Ascending aorta (tissue), 2 donors: ENCODE measurements around the gene PAM16. TPM values are rescaled to one million over a fixed set of nuclear protein-coding genes. Genes with fewer than 3 reads are reported as not detected.

Source experiments
- DNase-seq, 2 donors: peaks; one replicate each; pipeline ENCODE4 v3.0.0-alpha.2; 2019; ENCODE audit warnings: low spot score in 2 of 2
- H3K27ac ChIP-seq, 2 donors: fragments of 200-600 bp; sonication (generic); one replicate each; pipeline ENCODE4 v1.5.1; 2016 to 2017; ENCODE audit warnings: mild to moderate bottlenecking in 1 of 2
- H3K27me3 ChIP-seq: fragments of 200-600 bp; sonication (generic); one replicate; pipeline ENCODE4 v1.5.1; 2017
- H3K36me3 ChIP-seq, 2 donors: fragments of 200-600 bp; sonication (generic); one replicate each; pipeline ENCODE4 v1.5.1; 2016
- H3K4me1 ChIP-seq, 2 donors: fragments of 200-600 bp; sonication (generic); one replicate each; pipeline ENCODE4 v1.5.1; 2016 to 2017; ENCODE audit warnings: mild to moderate bottlenecking in 1 of 2
- H3K4me3 ChIP-seq, 2 donors: fragments of 200-600 bp; sonication (generic); one replicate each; pipeline ENCODE4 v1.5.1; 2016 to 2017; ENCODE audit warnings: mild to moderate bottlenecking in 1 of 2
- H3K9me3 ChIP-seq, 2 donors: fragments of 200-600 bp; sonication (generic); one replicate each; pipeline ENCODE4 v1.5.1; 2016
- CTCF ChIP-seq, 3 experiments: fragments of 200-600 bp in 2 of 3; fragments of 450-650 bp in 1 of 3; sonication (generic) in 2 of 3; IDR thresholded peaks; one replicate each; pipeline ENCODE4 v1.5.1; 2016 to 2019; ENCODE audit warnings: antibody characterized with exemption in 3 of 3, mild to moderate bottlenecking in 1 of 3, moderate library complexity in 1 of 3
- intact Hi-C: fragments of 100-400 bp; cut with DNase I; formaldehyde crosslinking; loops from one replicate; pipeline ENCODE4 v1.15.1; 2023
- total RNA-seq: library from RNA; depleted of rRNA; stranded (reverse); fragments of >200 nt; gene quantifications from one replicate; pipeline ENCODE4 v1.1.0, GENCODE V29; 2016

Gene PAM16
- total RNA-seq, 1 donor from 2014 or later = 26.6 TPM

- TF ChIP-seq CTCF (IDR thresholded peaks at IDR 0.05) = no peak
- H3K36me3 ChIP-seq = peaks cover 21 to 28% of the 10 kb centered on the region in 2 donors
- peak in 1 of 2 donors; percentile 72 for DNase-seq
Measured at GRCh38 chr16:4377573-4378154, 26.5 kb upstream of the PAM16 start.

GRCh38 chr16:4376893-4377572 lies 25.9 kb upstream of the PAM16 start:
- Histone ChIP-seq H3K27ac (peak overlapping the region; percentile 94 to 99), H3K27me3 (no peaks in the 10 kb centered on the region), H3K4me3 (peak overlapping the region; percentile 40 to 64), H3K9me3 (no peaks in the 10 kb centered on the region), H3K36me3 (peaks cover 14 to 22% of the 10 kb centered on the region in 2 donors), H3K4me1 (peaks cover 54 to 65% of the 10 kb centered on the region in 2 donors)
- TF ChIP-seq CTCF (IDR thresholded peaks at IDR 0.05) = no peak
- intact Hi-C loops = loop anchor here (1.0 to 5.0 kb wide), 2 partner anchors 9 to 1355 kb away; partner anchors contain the start of genes HCFC1R1, THOC6 and TNFRSF12A
- DNase-seq = peak in 1 of 2 donors; percentile 73

More at GRCh38 chr16:4377573-4378154, 26.5 kb upstream of the PAM16 start:
- Histone ChIP-seq H3K27ac (peak overlapping the region; percentile 94 to 99), H3K4me1 (peaks cover 60 to 71% of the 10 kb centered on the region in 2 donors), H3K9me3 (no peaks in the 10 kb centered on the region), H3K27me3 (no peaks in the 10 kb centered on the region), H3K4me3 (peak overlapping the region; percentile 40 to 64)
- intact Hi-C loops = loop anchor here (5.0 kb wide), 1 partner anchor 1355 kb away; the partner anchor contains the start of genes HCFC1R1, THOC6 and TNFRSF12A

GRCh38 chr16:4376126-4376892 lies 25.2 kb upstream of the PAM16 start:
- Histone ChIP-seq H3K36me3 (peaks cover 7 to 15% of the 10 kb centered on the region in 2 donors), H3K27ac (peak overlapping the region; percentile 94 to 99), H3K27me3 (no peaks in the 10 kb centered on the region), H3K4me1 (peaks cover 48 to 59% of the 10 kb centered on the region in 2 donors), H3K9me3 (no peaks in the 10 kb centered on the region), H3K4me3 (peak overlapping the region; percentile 40 to 64)
- TF ChIP-seq CTCF (IDR thresholded peaks at IDR 0.05) = no peak
- DNase-seq = peak; percentile 78 to 97
- intact Hi-C loops = loop anchor here (1.0 to 5.0 kb wide), 2 partner anchors 10 to 1354 kb away; partner anchors contain the start of genes HCFC1R1, THOC6 and TNFRSF12A

- no peaks in the 10 kb centered on the region for H3K9me3 ChIP-seq
- peak overlapping the region in 1 of 2 donors; percentile 64 for H3K4me3 ChIP-seq
- peaks cover 1 to 9% of the 10 kb centered on the region in 2 donors for H3K36me3 ChIP-seq
- H3K27ac ChIP-seq = peak overlapping the region; percentile 94 to 99
- intact Hi-C loops = loop anchor here (1.0 to 5.0 kb wide), 2 partner anchors 11 to 1353 kb away; partner anchors contain the start of genes HCFC1R1, THOC6 and TNFRSF12A
- peaks cover 46 to 59% of the 10 kb centered on the region in 2 donors for H3K4me1 ChIP-seq
- no peak for TF ChIP-seq CTCF (IDR thresholded peaks at IDR 0.05)
- peak in 1 of 2 donors; percentile 84 for DNase-seq
- H3K27me3 ChIP-seq = no peaks in the 10 kb centered on the region
Measured at GRCh38 chr16:4375717-4376116, 24.6 kb upstream of the PAM16 start.
